SK-N-MC (cell line): ENCODE data around the gene PGLYRP4.

Experiments
- EZH2 ChIP-seq: fragments of 200-600 bp; sonication (generic); IDR thresholded peaks from one replicate; pipeline ENCODE4 v1.6.1; 2017; ENCODE audit warnings: antibody characterized with exemption
- FOXP2 ChIP-seq: optimal IDR thresholded peaks from 2 replicates; pipeline ENCODE3; 2011; ENCODE audit warnings: mild to moderate bottlenecking, moderate library complexity; ENCODE audit not compliant: insufficient read depth; ENCODE audit errors: extremely low read length, control extremely low read depth
- POLR2AphosphoS5 ChIP-seq: IDR thresholded peaks from 2 replicates; pipeline ENCODE4 v1.6.1; 2012; ENCODE audit warnings: mild to moderate bottlenecking, low read depth, low read length, borderline replicate concordance

DNA sequence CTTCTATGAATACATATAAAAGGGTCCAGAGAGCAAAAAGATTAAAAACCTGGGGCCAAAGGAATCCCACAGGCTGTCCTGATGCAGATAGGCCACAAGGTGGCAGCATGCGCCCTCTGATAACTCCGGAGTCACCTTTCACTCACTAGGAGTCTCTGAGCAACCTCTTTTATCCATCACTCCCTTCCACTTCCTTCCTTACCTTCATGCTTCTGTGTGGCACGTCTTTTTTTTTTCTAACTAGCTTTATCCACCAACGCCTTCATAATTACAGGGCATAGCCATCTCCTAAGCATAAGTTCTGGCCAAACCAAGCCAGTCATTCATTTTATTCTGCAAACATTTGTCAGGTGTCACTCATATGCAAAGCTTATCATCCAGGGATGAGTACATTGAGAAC is 3.9 kb upstream of the PGLYRP4 start:
- TF ChIP-seq POLR2AphosphoS5 (no peak), EZH2 (no peak), FOXP2 (no peak)
